K562 (cell line): ENCODE measurements around the gene CCDC97. TPM values are rescaled to one million over a fixed set of nuclear protein-coding genes. Genes with fewer than 3 reads are reported as not detected.

ENCODE experiments used
- ARNT ChIP-seq, 2 experiments: fragments of 450-650 bp; IDR thresholded peaks; 2 replicates each; pipeline ENCODE4 v1.6.1; 2016; ENCODE audit warnings: mild to moderate bottlenecking in 1 of 2
- BRF2 ChIP-seq: IDR thresholded peaks from 3 replicates; pipeline ENCODE4 v1.6.1; 2011; ENCODE audit warnings: borderline replicate concordance, mild to moderate bottlenecking; ENCODE audit not compliant: insufficient read length, insufficient read depth
- CBX1 ChIP-seq: sonication (generic); IDR thresholded peaks from 2 replicates; pipeline ENCODE4 v1.6.1; 2016; ENCODE audit warnings: antibody characterized with exemption, low read depth, mild to moderate bottlenecking
- CHAMP1 ChIP-seq: fragments of 450-650 bp; IDR thresholded peaks from 2 replicates; pipeline ENCODE4 v1.6.1; 2016; ENCODE audit warnings: mild to moderate bottlenecking
- CHD7 ChIP-seq: fragments of 200-600 bp; sonication (generic); IDR thresholded peaks from one replicate; pipeline ENCODE4 v1.6.1; 2012; ENCODE audit warnings: mild to moderate bottlenecking, low read depth, low read length, inconsistent platforms
- KDM4B ChIP-seq, 2 experiments: fragments of 450-650 bp in 1 of 2; sonication (generic) in 1 of 2; IDR thresholded peaks; 2 replicates each; pipeline ENCODE4 v1.6.1; 2016 to 2017; ENCODE audit warnings: borderline replicate concordance in 2 of 2, antibody characterized with exemption in 1 of 2, low read depth in 1 of 2, mild to moderate bottlenecking in 1 of 2
- KLF16 ChIP-seq: IDR thresholded peaks from 2 replicates; pipeline ENCODE4 v1.6.1; 2016; ENCODE audit warnings: antibody characterized with exemption
- PCBP2 ChIP-seq: fragments of 200-400 bp; formaldehyde crosslinking; IDR thresholded peaks from 2 replicates; pipeline ENCODE4 v1.6.1; 2018; ENCODE audit warnings: low read length, low read depth, mild to moderate bottlenecking, moderate library complexity; ENCODE audit not compliant: poor library complexity, severe bottlenecking
- SAFB ChIP-seq: fragments of 200-400 bp; formaldehyde crosslinking; IDR thresholded peaks from 2 replicates; pipeline ENCODE4 v1.6.1; 2017; ENCODE audit warnings: low read depth, low read length, borderline replicate concordance
- ZKSCAN1 ChIP-seq: fragments of 150-350 bp; IDR thresholded peaks from 2 replicates; pipeline ENCODE4 v1.6.1; 2016; ENCODE audit warnings: low read depth, low read length
- ZNF436 ChIP-seq: fragments of 250-450, 450-650 bp; sonication (Bioruptor Pico); formaldehyde crosslinking; IDR thresholded peaks from 2 replicates; pipeline ENCODE4 v1.7.0; 2020; ENCODE audit warnings: mild to moderate bottlenecking
- polyA plus RNA-seq, 8 experiments: library from polyadenylated mRNA; depleted of rRNA in 4 of 8; stranded (reverse) in 5 of 8; unstranded in 3 of 8; fragments of >200 nt; fragmentation: Nextera tagmentation in 2 of 8; fragmentation: Illumina TruSeq in 1 of 8; extraction: Ambion mirVana in 2 of 8; extraction: Trizol in 1 of 8; gene quantifications; 2 replicates each; pipeline versions ENCODE4 v1.2.1 to v1.2.3, GENCODE V29; 2011 to 2014; ENCODE audit warnings: inconsistent platforms in 1 of 8, missing spikeins in 1 of 8
- total RNA-seq, 7 experiments: library from RNA; depleted of rRNA in 6 of 7; stranded (reverse); fragments of >200 nt in 6 of 7; fragmentation: Illumina TruSeq in 2 of 7; extraction: Trizol in 2 of 7; gene quantifications; 2 replicates each; pipeline versions ENCODE4 v1.2.1 to v1.2.3, GENCODE V29; 2011 to 2021; ENCODE audit warnings: low replicate concordance in 1 of 7

CCDC97 gene
- total and polyA plus RNA-seq, 9 of the 15 experiments (the other 6 are each of a cell fraction or from before 2014, with no cell fraction given), result 0.60 to 16.5 (median 7.0) TPM

GRCh38 chr19:41353466-41354342 lies 43.7 kb downstream of the CCDC97 start, which contains the start of gene TGFB1 (continued):
- TF ChIP-seq CHAMP1 (no peak), BRF2 (no peak), CBX1 (no peak; the same call in 1 of the 2 replicates), ZKSCAN1 (0 out of 2 replicates have a peak, but pooled peaks have one; percentile 3), ARNT (IDR thresholded peaks at IDR 0.05) (no peak), ZNF436 (CRISPR knock-in tag) (no peak), SAFB (peak; percentile 69; the same call in 1 of the 2 replicates), KLF16 (0 out of 2 replicates have a peak, but pooled peaks have one; percentile 10), CHD7 (no peak), PCBP2 (no peak), KDM4B (IDR thresholded peaks at IDR 0.05; ENCODE audit: borderline replicate concordance in 2 of 2, low read depth in 1 of 2) (peak in 1 of 2 experiments; percentile 84; a peak in 2 of 4 replicates)
